Spleen (tissue), 11 donors: ENCODE results near the gene EYA2. TPM values are rescaled to one million over a fixed set of nuclear protein-coding genes. Genes with fewer than 3 reads are reported as not detected.

ENCODE experiments used
- DNase-seq: peaks from one replicate; pipeline ENCODE4 v3.0.0-alpha.2; 2020
- H3K27ac ChIP-seq, 8 donors: fragments of 200-600 bp; sonication (generic) in 7 of 8; 1 replicate in 4 of 8; 2 replicates in 4 of 8; pipeline versions ENCODE4 v1.5.0 to v1.8.0; 2016 to 2021; ENCODE audit warnings: inconsistent platforms in 4 of 8, mild to moderate bottlenecking in 4 of 8, moderate library complexity in 1 of 8
- H3K27me3 ChIP-seq, 7 donors: fragments of 200-600 bp; sonication (generic) in 6 of 7; replicated peaks in 1 of 7; 1 replicate in 4 of 7; 2 replicates in 3 of 7; pipeline versions ENCODE4 v1.5.0 to v1.8.0; 2016 to 2021; ENCODE audit warnings: inconsistent platforms in 3 of 7, mild to moderate bottlenecking in 1 of 7
- H3K36me3 ChIP-seq, 6 donors: fragments of 200-600 bp; sonication (generic) in 5 of 6; 1 replicate in 4 of 6; 2 replicates in 2 of 6; pipeline versions ENCODE4 v1.5.0 to v1.8.0; 2016 to 2021; ENCODE audit warnings: inconsistent platforms in 2 of 6
- H3K4me1 ChIP-seq, 6 donors: fragments of 200-600 bp; sonication (generic) in 5 of 6; 1 replicate in 3 of 6; 2 replicates in 3 of 6; pipeline versions ENCODE4 v1.5.0 to v1.8.0; 2016 to 2021; ENCODE audit warnings: inconsistent platforms in 3 of 6
- H3K4me3 ChIP-seq, 8 donors: fragments of 200-600 bp; sonication (generic) in 7 of 8; 1 replicate in 4 of 8; 2 replicates in 4 of 8; pipeline versions ENCODE4 v1.5.0 to v1.8.0; 2016 to 2021; ENCODE audit warnings: inconsistent platforms in 4 of 8, mild to moderate bottlenecking in 4 of 8, moderate library complexity in 2 of 8
- H3K9me3 ChIP-seq, 8 donors: fragments of 200-600 bp; sonication (generic) in 7 of 8; 1 replicate in 4 of 8; 2 replicates in 4 of 8; pipeline versions ENCODE4 v1.5.0 to v1.8.0; 2016 to 2021; ENCODE audit warnings: inconsistent platforms in 4 of 8
- CTCF ChIP-seq, 11 experiments: fragments of 200-600 bp in 7 of 11; fragments of 450-650 bp in 4 of 11; sonication (generic) in 4 of 11; IDR thresholded peaks in 8 of 11; conservative IDR thresholded peaks in 3 of 11; 1 replicate in 7 of 11; 2 replicates in 4 of 11; pipeline versions ENCODE4 v1.4.0 to v1.8.0; 2016 to 2021; ENCODE audit warnings: antibody characterized with exemption in 11 of 11, inconsistent platforms in 4 of 11, mild to moderate bottlenecking in 1 of 11
- POLR2A ChIP-seq, 3 donors: fragments of 450-650 bp; IDR thresholded peaks; one replicate each; pipeline ENCODE4 v1.5.1; 2017; ENCODE audit warnings: antibody characterized with exemption in 3 of 3, mild to moderate bottlenecking in 1 of 3
- POLR2AphosphoS5 ChIP-seq, 3 donors: sonication (generic); formaldehyde crosslinking; IDR thresholded peaks; one replicate each; pipeline ENCODE4 v1.5.1; 2017; ENCODE audit warnings: antibody characterized with exemption in 3 of 3
- WGBS, 5 donors: extraction: QIAGEN DNeasy Blood & Tissue Kit in 3 of 5; methylation state at CpG; one replicate each; pipeline versions ENCODE4 v1.1.5 to v1.1.7; 2013 to 2018; 5-methylcytosine and 5-hydroxymethylcytosine counted together
- intact Hi-C: fragments of 100-400 bp; cut with DNase I; formaldehyde crosslinking; loops from one replicate; pipeline ENCODE4 v1.15.0; 2023; ENCODE audit warnings: low total_unique reads
- polyA plus RNA-seq, 3 donors: library from polyadenylated mRNA; stranded (reverse); fragments of 200-250 nt; gene quantifications; one replicate each; pipeline ENCODE4 v1.2.1, GENCODE V29; 2013
- total RNA-seq, 7 donors: library from RNA; depleted of rRNA in 3 of 7; stranded (reverse); fragments of >200 nt in 3 of 7; fragmentation: NEBNext Ultra II Directional in 4 of 7; extraction: Animal tissue kit (Norgen Biotek cat#: 25700) in 4 of 7; gene quantifications; one replicate each; pipeline versions ENCODE4 v1.1.0 to v1.2.1, GENCODE V29; 2016 to 2021
- donor health status: healthy with polysubstance abuse.
- donor health status: DM: no; HTN: no; CAD: no; lungs with moderate emphysema.
- donor health status: DM: no; HTN: no; CAD: no.
- donor health status: Bipolar disorder and iron deficiency.
- donor health status: healthy.
- donor health status: DM: no; HTN: no; CAD: no.
- donor health status: DM: yes; HTN: yes; CAD: no.

EYA2 gene
- total and polyA plus RNA-seq, 10 donors: 0.26 to 0.76 (median 0.51) TPM; not detected in 1

DNA sequence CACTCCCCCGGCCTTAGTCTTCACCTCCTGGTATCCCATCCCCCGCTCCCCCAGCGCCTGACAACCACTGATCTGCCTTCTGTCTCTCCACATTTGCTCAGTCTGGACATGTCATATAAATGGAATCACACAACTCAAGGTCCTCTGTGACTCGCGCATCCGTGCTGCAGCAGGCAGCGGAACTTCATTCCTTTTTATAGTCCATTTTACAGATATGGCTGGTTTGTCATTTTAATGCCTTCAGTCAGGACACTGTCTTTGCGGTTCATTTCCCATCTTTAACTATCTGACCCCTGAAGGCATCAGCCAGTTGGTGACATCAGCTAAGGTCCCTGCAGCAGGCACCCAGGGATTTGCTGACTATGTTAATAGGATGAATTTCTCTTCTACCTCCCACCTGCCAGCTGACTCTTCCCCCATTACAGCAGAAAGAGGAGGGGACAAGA is 336.2 kb downstream of the EYA2 start:
- intact Hi-C loops: no loop called here
- H3K9me3 ChIP-seq: no peaks in the 10 kb centered on the region
- peak overlapping the region in 1 of 8 donors; percentile 4 for H3K27ac ChIP-seq
- H3K27me3 ChIP-seq: no peaks in the 10 kb centered on the region
- peaks cover 3 to 100% (median 92%) of the 10 kb centered on the region in 6 donors for H3K36me3 ChIP-seq
- H3K4me3 ChIP-seq: no peak overlapping the region
- no peak for DNase-seq
- peaks cover 0 to 4% (median 0%) of the 10 kb centered on the region in 6 donors for H3K4me1 ChIP-seq
- WGBS, 5 donors: 81 to 89% (median 88%) methylated on average over 8 of the region's 8 CpGs
- TF ChIP-seq POLR2A (IDR thresholded peaks at IDR 0.05) (no peak), CTCF (IDR thresholded peaks at IDR 0.05 in 8 of 11, conservative IDR thresholded peaks at IDR 0.05 in 3 of 11) (no peak), POLR2AphosphoS5 (IDR thresholded peaks at IDR 0.05) (no peak)

DNA sequence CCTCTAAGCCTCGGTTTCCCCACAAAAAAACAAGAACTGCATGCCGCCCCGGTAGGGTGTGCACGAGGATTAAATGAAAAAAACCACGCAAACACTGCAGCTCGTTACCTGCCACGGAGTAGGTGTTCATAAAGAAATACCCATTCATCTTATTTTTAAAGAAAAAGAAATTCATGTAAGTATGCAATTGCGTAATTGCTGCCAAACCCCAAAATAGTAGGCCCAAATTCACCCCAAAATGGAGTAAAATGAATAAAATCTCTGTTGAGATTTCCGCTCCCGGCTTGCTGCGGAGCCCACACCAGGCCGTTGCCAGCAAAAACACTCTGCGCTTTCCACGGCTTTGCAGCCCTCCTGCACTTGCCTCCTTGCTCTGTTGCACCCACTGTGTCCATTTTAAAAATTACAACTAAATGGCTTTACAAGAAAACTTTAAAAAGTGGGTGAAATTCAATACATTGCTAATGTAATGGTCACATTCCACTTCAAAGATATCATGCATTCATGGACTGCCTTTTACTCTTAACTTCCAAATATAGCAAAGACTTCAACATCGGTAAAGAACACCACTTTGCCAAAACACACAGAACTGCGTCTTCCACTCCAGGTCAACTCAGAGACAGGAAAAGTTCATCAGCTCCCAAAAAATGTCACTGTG is 336.9 kb downstream of the EYA2 start:
- intact Hi-C loops: no loop called here
- Histone ChIP-seq H3K4me3 (no peak overlapping the region), H3K27ac (no peak overlapping the region), H3K4me1 (no peaks in the 10 kb centered on the region), H3K36me3 (peaks cover 7 to 100% (median 92%) of the 10 kb centered on the region in 6 donors), H3K27me3 (no peaks in the 10 kb centered on the region), H3K9me3 (no peaks in the 10 kb centered on the region)
- DNase-seq: no peak
- TF ChIP-seq POLR2AphosphoS5 (IDR thresholded peaks at IDR 0.05) (no peak), POLR2A (IDR thresholded peaks at IDR 0.05) (no peak), CTCF (IDR thresholded peaks at IDR 0.05 in 8 of 11, conservative IDR thresholded peaks at IDR 0.05 in 3 of 11) (no peak)
- WGBS, 5 donors: 91 to 97% (median 97%) methylated on average over 16 of the region's 16 CpGs

DNA sequence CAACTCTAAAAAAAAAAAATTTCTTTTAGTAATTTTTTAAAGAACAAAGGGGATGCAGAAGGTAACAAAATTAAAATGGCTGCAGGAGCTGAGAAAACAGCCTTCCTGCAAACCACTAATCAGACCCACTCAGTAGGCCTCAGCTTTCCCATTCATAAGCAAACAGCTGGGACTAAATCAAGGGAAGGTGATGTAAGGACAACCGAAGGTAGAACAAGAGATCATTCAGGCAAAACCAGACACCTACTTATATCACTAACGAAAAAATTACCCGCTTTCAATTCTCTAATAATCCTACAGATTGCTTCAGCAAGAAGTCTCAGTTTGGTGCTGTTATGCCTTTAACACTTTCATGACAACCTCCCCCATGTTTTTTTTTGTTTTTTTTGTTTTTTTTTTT is 337.9 kb downstream of the EYA2 start:
- 78 to 96% (median 91%) methylated on average over 3 of the region's 3 CpGs for WGBS, 5 donors
- intact Hi-C loops: no loop called here
- no peak overlapping the region for H3K4me3 ChIP-seq
- no peak for TF ChIP-seq POLR2AphosphoS5 (IDR thresholded peaks at IDR 0.05)
- TF ChIP-seq CTCF (IDR thresholded peaks at IDR 0.05 in 8 of 11, conservative IDR thresholded peaks at IDR 0.05 in 3 of 11): no peak
- H3K27ac ChIP-seq: no peak overlapping the region
- no peaks in the 10 kb centered on the region for H3K27me3 ChIP-seq
- H3K4me1 ChIP-seq: no peaks in the 10 kb centered on the region
- H3K9me3 ChIP-seq: no peaks in the 10 kb centered on the region
- peaks cover 7 to 100% (median 91%) of the 10 kb centered on the region in 6 donors for H3K36me3 ChIP-seq
- DNase-seq: no peak

- H3K4me1 ChIP-seq: peaks cover 0 to under 1% (median 0%) of the 10 kb centered on the region in 6 donors
- TF ChIP-seq CTCF (IDR thresholded peaks at IDR 0.05 in 8 of 11, conservative IDR thresholded peaks at IDR 0.05 in 3 of 11) (no peak), POLR2A (IDR thresholded peaks at IDR 0.05) (no peak), POLR2AphosphoS5 (IDR thresholded peaks at IDR 0.05) (no peak)
- H3K4me3 ChIP-seq: no peak overlapping the region
- H3K27me3 ChIP-seq: no peaks in the 10 kb centered on the region
- 94 to 97% (median 95%) methylated on average over 9 of the region's 9 CpGs for WGBS, 5 donors
- H3K27ac ChIP-seq: no peak overlapping the region
- DNase-seq: no peak
- H3K9me3 ChIP-seq: no peaks in the 10 kb centered on the region
- intact Hi-C loops: no loop called here
- H3K36me3 ChIP-seq: peaks cover 7 to 100% (median 91%) of the 10 kb centered on the region in 6 donors
These were observed 338.9 kb downstream of the EYA2 start for GRCh38 chr20:47233333-47234188.
